GM18868 (cell line): ENCODE data around the gene PTPRD.

Source experiments
- ATAC-seq: cut with Tn5 transposase; IDR thresholded peaks from one replicate; pipeline ENCODE4 v1.9.1; 2021; ENCODE audit warnings: mild to moderate bottlenecking, moderate library complexity; ENCODE audit not compliant: unreplicated experiment

Gene PTPRD

GRCh38 chr9:10272830-10273229 lies 340.0 kb downstream of the PTPRD start:
- no peak for ATAC-seq

DNA sequence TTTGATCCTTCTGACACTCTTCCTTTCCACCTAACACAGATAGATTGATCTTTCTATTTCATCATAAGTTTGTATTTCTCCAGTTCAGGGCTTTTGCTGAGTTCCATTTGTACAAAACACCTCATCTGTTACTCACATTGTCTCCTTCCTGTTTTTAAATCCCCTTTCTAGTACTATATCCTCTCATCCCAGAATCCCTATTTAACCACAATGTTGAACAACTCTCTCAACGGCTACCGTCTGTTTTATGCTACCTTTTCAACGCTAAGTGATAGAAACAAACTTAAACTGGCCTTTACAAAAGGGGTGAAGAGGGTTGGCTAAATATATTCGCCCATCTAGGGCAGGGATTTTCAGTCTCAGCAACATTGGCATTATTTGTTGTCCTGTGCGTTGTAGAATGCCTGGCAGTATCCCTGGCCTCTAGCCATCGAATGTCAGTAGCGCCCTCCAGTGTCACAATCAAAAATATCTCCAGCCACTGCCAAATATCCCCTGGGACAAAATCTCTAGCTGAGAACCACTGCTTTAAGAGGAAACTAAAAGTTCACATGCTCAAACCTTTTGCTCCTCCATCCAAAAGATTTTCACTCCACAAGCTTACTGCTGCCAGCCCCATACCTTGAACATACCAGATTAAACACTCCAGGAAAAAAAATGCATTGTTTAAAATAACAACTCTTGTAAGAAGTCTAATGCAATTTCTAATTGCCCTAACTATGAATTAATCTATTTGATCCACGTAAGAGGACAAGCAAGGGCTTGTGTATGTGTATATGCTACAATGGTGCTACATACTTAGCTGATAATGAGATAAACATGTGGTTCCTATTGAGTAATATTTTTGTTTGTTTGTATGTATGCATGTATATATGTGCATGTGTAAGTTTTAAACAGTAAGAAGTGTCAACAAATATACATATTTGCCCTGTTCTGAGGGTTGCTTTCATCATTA lies 344.0 kb downstream of the PTPRD start:
- ATAC-seq, result no peak

GRCh38 chr9:10265153-10265631 lies 347.6 kb downstream of the PTPRD start:
- no peak for ATAC-seq

DNA sequence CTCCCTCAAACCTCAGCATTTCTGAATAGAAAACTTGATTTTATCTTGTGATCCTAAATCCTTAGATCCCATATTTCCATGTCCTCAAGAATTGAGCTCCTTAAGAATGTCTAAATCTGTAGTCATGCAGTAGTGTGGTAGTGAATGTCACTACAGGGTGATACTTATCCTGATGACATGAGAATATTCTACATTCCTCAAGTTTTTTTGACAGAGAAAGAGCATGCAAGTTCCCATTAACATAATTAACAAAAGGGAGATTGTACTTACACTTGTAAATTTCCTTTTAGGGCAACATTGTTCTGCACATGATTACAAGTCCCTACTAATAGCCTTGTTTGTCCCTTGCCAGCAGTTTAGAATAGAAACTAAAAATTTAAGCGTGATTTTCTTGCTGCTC lies 352.3 kb downstream of the PTPRD start:
- no peak for ATAC-seq

DNA sequence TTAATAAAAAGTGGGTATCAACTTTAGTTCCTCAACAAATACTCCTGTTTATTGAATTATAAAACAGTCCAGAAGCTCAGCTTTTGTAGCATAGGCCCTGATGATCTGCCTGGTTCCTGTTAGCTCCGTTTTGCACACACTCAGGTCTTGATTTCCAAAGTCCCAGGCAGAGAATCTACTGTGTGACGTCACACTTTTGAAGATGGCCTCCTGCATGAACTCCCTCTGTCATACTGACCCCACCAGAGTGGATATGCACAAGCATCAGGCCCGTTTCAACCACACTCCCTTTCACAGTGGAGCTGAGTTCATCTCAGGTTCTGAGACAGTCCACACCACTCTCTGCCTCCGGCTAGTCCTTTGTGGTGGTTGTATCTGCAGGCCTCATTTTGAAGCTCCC lies 353.1 kb downstream of the PTPRD start:
- no peak for ATAC-seq

- ATAC-seq, result no peak
Observed at GRCh38 chr9:10255758-10256157, 357.0 kb downstream of the PTPRD start.

GRCh38 chr9:10254338-10254737 lies 358.5 kb downstream of the PTPRD start:
- no peak for ATAC-seq

DNA sequence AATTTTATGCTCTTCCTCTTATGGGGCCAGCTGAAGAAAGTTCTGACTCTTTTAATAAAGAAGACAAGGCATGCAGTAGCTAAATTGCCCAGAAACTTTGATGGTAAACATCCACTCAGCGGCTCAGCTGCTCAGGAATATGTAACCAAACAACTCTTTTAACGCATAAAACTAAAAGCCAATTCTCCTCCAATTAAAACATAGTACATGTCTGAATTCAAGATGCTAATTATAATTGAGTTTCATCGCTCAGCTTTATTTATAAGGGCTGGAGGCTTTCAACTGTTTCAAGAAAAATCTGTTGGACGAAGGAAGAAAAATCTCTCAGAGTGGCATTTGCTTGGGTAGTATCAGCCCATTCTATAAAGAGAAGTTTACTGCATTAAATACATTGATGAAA lies 359.5 kb downstream of the PTPRD start:
- no peak for ATAC-seq

DNA sequence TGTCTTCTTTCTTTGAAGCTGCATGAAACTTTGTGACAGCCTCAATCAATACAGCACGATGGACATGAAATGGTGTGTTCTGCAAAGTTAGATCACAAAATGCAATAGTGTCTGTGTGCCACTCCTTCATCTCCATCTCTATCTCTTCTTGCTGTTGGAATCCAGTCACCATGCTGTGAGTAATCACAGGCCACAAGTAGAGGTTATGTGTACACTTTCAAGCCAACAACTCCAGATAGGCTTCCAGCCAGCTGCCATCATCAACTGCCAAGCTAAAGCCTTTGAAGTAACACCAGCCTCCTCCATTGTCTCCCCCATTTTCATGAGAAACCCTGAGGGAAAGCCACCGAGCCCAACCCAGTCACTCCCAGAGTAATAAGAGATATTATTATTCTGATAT lies 360.6 kb downstream of the PTPRD start:
- ATAC-seq, result no peak

DNA sequence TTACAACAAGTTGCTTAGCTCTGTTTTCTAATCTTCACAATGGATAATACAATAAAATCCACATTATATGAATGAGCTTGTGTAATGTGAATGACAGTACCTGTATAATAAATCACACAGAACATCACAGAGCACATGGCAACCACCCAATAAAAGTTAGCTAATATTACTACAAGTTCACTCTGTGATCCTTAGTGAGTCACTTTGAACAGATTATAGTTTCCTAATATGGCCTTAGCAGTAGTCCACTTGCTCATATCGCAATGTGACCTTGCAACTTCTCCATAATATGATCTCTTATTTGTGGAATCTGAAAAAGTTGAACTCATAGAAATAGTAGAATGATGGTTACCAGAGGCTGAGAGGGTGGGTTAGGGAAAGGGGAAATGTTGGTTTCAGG lies 361.3 kb downstream of the PTPRD start:
- ATAC-seq, result no peak

- ATAC-seq, result no peak
Observed at GRCh38 chr9:10250219-10250618, 362.6 kb downstream of the PTPRD start.

DNA sequence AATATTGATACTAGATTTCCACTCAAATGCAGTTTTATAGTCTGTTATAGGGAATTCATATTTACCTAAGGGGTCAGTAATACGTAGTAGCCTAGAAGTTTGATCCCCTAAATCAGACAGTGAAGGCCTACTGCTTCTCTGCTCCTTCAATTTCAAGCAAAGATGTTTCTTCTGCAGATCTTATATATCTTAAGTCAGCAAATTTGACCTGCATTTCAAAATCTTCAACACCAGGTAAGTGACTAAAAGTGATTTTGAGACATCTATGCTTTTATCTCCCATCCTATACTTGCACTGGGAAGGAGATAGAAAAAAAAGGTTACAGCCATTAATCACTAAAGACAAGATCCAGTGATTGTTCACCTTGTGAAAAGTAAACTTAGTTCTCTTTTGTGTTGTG lies 363.9 kb downstream of the PTPRD start:
- ATAC-seq, result no peak

DNA sequence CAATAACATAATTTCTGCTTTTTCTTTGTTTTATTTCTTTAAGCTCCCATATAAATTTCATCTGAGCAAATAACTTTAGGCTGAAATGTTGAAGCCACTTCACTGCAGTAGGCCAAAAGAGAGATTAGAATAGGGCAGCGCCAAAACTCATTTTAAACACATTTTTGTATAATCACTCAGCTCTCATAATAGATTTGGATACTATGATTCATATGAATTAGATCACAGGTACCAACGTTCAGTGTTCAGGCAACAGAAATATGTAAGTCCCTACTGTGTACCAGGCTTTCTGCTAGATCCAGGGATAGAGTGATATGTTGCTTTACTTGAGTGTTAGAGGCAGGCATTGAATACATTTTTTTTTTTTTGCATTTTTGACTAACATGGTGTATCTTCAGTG lies 370.5 kb downstream of the PTPRD start:
- no peak for ATAC-seq

GRCh38 chr9:10238087-10238486 lies 374.7 kb downstream of the PTPRD start:
- ATAC-seq, result no peak

- no peak for ATAC-seq
Observed at GRCh38 chr9:10237584-10237983, 375.2 kb downstream of the PTPRD start.

DNA sequence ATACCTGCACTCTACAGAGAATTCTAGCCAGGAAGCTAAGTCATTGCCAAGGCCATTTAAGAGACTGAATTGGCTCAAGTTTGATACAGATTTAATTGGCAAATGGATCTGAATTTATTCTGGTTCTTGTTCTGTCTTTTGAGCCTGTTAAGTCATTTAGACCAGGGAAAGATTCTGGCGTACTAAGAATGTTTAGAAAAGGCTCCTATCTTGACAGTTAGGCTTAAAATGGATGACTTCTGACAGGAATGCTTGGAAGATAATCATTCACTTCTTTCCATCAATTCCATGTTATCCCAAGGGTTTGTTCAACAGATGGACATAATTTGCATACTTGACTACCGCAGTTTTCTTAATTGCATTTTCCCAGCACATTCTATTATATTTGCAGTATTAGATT lies 376.6 kb downstream of the PTPRD start:
- ATAC-seq, result no peak

GRCh38 chr9:10235376-10235775 lies 377.4 kb downstream of the PTPRD start:
- ATAC-seq, result no peak

DNA sequence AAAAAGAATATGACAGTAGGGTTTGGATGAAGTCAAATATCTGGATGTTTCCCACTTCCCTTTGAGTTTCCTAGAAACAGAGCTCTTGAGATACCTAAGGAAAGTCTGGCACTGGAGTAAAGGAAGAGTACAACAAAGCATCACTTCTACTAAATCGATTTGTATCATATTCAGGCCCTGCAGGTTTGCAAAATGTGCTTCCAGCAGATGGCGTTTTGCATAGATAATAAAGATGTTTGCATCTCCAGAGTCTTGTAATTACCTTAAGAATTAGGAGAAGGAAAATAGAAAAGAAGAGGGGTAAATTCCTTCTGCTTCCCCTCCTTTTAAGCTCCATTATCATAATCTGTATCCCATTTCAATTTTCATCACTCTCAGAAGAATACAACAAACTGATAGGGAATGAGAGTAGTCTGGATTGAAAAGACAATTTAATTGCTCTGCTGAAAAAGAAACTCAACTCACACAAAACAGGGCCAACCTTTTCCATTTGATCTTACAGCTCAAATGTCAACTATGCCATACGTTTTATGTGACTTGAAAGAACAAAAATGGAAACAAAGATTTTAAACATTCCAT lies 380.4 kb downstream of the PTPRD start:
- no peak for ATAC-seq

DNA sequence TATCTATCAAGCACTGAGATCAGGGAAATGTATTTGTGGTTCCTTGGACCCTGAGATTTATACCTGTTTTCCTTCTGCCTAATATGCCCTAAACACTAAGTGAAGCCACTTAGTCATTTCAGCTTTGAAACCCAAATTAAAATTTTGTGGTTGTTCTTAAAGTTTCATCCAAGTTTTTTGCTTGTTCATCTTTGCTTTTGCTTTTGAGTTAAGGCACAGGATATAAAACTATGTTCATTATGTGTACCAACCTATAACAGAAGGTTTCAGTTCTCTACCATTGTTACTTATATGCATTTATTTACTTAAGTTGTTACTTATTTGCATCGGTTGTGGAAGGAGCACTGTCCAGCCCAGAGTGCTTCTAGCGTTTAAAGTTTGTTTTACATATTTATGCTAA lies 382.3 kb downstream of the PTPRD start:
- ATAC-seq, result peak; percentile 65

DNA sequence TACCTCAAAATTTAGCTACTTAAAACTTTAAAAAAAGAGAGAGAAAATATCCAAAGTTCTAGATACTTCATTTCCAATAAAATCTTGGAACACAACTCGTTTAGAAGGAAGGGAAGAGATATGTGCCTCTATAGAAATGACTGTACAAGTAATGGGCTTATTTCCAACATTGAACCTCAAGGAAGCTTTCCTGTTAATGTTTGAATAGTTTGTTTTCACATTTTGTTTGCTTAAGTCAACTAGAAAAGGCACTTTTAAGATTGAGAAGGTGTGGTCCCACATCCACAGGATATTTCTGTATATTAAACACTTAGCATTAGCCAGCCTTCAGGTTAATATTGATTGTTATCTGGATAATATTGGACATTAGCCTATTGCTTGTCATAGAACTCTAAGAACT lies 384.7 kb downstream of the PTPRD start:
- no peak for ATAC-seq

DNA sequence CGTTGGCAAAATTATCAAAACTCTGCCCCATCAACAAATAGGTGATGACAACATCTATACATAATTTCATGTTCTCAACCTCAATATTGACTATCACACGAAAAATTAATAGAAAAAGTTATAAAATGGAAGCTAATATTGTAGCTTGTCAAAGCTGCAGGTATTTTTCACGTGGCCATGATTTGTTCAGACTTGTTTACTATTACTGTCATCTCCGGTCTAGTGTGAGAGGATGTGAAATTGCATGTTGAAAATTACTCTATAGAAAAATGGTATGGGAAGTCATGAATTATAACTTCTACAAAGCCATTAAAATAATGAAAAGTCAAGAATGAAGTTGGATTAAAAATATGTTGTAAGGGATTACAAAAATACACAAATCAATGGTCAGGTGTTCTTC lies 385.8 kb downstream of the PTPRD start:
- no peak for ATAC-seq

DNA sequence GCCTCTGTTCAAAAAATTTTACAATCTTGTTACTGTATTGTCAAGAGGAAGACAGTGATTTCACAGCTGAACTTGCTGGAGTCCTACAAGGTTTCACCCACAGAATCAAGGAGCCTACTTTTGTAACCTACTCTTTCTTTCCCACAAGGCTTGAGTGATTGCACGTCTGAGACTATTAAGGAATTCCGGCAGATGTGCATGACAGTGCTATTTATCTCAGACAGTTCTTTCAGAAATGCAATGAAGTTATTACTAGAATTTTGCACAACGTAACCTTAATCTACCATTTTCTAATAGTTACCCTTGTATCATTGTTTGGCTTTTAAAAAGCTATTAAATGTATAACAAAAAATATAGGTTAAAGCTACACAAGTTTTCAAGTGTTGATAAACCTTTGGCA lies 400.1 kb downstream of the PTPRD start:
- ATAC-seq, result no peak
